Skeletal muscle tissue (tissue), 4 donors: ENCODE measurements around the gene FSTL3. TPM values are rescaled to one million over a fixed set of nuclear protein-coding genes. Genes with fewer than 3 reads are reported as not detected.

Experiments
- H3K27ac ChIP-seq: one replicate; pipeline ENCODE4 v1.7.0; 2013; ENCODE audit warnings: mild to moderate bottlenecking, low read depth, low read length, inconsistent platforms
- H3K27me3 ChIP-seq, 3 donors: one replicate each; pipeline ENCODE4 v1.7.0; 2013; ENCODE audit warnings: low read length in 3 of 3; ENCODE audit not compliant: control insufficient read depth in 3 of 3, insufficient read depth in 3 of 3
- H3K36me3 ChIP-seq, 3 donors: one replicate each; pipeline ENCODE4 v1.7.0; 2013; ENCODE audit warnings: low read length in 3 of 3; ENCODE audit not compliant: control insufficient read depth in 3 of 3, insufficient read depth in 3 of 3
- H3K4me1 ChIP-seq, 3 donors: one replicate each; pipeline ENCODE4 v1.7.0; 2013; ENCODE audit warnings: low read length in 3 of 3, mild to moderate bottlenecking in 3 of 3; ENCODE audit not compliant: control insufficient read depth in 3 of 3, insufficient read depth in 3 of 3
- H3K4me3 ChIP-seq, 3 donors: one replicate each; pipeline ENCODE4 v1.7.0; 2013; ENCODE audit warnings: low read length in 3 of 3
- H3K9ac ChIP-seq, 3 donors: one replicate each; pipeline ENCODE4 v1.7.0; 2013; ENCODE audit warnings: low read length in 3 of 3, mild to moderate bottlenecking in 3 of 3, moderate library complexity in 2 of 3, low read depth in 1 of 3
- H3K9me3 ChIP-seq, 3 donors: one replicate each; pipeline ENCODE4 v1.7.0; 2013; ENCODE audit warnings: low read length in 3 of 3; ENCODE audit not compliant: control insufficient read depth in 3 of 3
- total RNA-seq: library from RNA; depleted of rRNA; stranded (reverse); fragments of >200 nt; gene quantifications from one replicate; pipeline ENCODE4 v1.2.3, GENCODE V29; 2014
- donor health status: Osteomylitis.

Gene FSTL3
- total RNA-seq, 1 donor from 2014 or later = 7.3 TPM

- Histone ChIP-seq H3K4me1 (peaks cover 2 to 9% (median 7%) of the 10 kb centered on the region in 3 donors), H3K4me3 (no peak overlapping the region), H3K27me3 (peaks cover 9 to 13% (median 11%) of the 10 kb centered on the region in 3 donors), H3K27ac (no peak overlapping the region), H3K36me3 (no peaks in the 10 kb centered on the region), H3K9ac (no peak overlapping the region), H3K9me3 (no peaks in the 10 kb centered on the region)
Observed at GRCh38 chr19:670609-671075, 5.5 kb upstream of the FSTL3 start.

DNA sequence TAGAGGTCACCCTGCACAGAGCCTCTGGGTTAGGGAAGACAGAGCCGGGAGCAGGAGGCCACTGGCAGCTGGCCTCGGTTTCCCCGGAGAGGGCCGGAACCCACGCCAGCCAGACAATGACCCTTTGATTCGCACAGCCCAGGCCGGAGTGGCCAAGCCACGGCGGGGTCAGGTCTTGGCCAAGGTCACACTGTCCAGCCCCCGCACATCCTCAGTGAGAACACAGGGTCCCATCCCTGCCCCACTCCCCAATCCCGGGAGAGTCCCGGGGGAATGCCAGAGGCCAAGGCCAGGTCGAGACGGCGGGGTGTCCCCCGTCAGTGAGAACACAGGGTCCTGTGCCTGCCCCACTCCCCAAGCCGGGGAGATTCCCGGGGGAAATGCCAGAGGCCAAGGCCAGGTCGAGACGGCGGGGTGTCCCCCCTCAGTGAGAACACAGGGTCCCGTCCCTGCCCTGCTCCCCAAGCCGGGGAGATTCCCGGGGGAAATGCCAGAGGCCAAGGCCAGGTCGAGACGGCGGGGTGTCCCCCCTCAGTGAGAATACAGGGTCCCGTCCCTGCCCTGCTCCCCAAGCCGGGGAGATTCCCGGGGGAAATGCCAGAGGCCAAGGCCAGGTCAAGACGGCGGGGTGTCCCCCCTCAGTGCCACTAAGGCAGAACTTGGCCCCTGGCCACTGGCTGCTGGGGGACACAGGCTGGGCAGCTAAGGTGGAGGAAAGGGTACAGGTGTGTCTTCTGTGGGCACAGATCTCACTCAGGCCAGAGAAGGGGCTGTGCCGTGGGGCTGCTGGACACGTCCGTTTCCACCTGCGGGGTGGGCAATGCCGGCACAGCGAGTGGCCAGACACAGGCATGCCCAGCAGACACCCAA is 1.7 kb upstream of the FSTL3 start:
- H3K27me3 ChIP-seq = peaks cover 16 to 20% (median 16%) of the 10 kb centered on the region in 3 donors
- H3K9ac ChIP-seq = no peak overlapping the region
- no peaks in the 10 kb centered on the region for H3K36me3 ChIP-seq
- peak overlapping the region; percentile 40 for H3K27ac ChIP-seq
- H3K4me3 ChIP-seq = no peak overlapping the region
- no peaks in the 10 kb centered on the region for H3K9me3 ChIP-seq
- peaks cover 22 to 28% (median 25%) of the 10 kb centered on the region in 3 donors for H3K4me1 ChIP-seq

- peaks cover 16 to 20% (median 16%) of the 10 kb centered on the region in 3 donors for H3K27me3 ChIP-seq
- H3K4me1 ChIP-seq = peaks cover 22 to 29% (median 29%) of the 10 kb centered on the region in 3 donors
- H3K9me3 ChIP-seq = no peaks in the 10 kb centered on the region
- peak overlapping the region in 1 of 3 donors; percentile 30 for H3K4me3 ChIP-seq
- H3K9ac ChIP-seq = peak overlapping the region in 2 of 3 donors; percentile 40 to 48
- peak overlapping the region; percentile 66 for H3K27ac ChIP-seq
- no peaks in the 10 kb centered on the region for H3K36me3 ChIP-seq
Observed at GRCh38 chr19:676007-676338, 219 bp upstream of the FSTL3 start.

GRCh38 chr19:677201-677600 is 1.0 kb downstream of the FSTL3 start:
- Histone ChIP-seq H3K36me3 (no peaks in the 10 kb centered on the region), H3K27me3 (peaks cover 16 to 20% (median 16%) of the 10 kb centered on the region in 3 donors), H3K9me3 (no peaks in the 10 kb centered on the region), H3K9ac (no peak overlapping the region), H3K4me3 (peak overlapping the region in 1 of 3 donors; percentile 67), H3K4me1 (peaks cover 22 to 29% (median 29%) of the 10 kb centered on the region in 3 donors), H3K27ac (peak overlapping the region; percentile 61)

DNA sequence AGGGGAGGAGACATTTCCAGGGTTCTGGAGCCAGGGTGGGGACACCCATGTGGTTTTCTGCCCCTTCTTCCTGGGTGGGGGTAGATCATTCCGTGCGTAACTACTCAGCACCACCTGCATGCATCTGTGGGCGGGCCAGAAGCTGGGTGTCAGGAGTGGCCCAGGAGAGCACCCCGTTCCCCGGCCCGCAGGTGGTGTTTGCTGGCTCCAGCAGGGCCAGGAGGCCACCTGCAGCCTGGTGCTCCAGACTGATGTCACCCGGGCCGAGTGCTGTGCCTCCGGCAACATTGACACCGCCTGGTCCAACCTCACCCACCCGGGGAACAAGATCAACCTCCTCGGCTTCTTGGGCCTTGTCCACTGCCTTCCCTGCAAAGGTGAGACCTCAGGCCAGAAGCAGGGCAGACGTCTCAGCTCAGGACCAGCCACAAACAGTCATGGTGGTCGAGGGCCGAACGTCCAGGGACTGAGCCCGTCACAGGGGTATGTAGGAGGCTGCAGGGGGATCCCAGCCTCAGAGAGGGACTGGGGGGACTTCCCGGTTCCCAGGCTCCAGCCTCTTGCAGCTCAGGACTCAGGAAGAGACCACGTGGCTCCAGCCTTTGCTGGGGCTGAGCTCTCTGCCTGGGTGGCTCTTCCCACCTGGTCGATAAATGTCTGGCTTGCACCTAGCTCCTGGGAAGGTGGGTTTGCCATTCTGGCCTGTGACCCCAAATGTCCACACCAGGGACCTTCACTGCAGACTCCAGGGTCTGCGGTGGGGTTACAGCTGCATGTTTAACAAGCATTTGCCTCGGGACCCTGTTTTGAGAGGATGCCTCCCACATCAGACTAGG is 1.6 kb downstream of the FSTL3 start:
- peaks cover 16 to 20% (median 16%) of the 10 kb centered on the region in 3 donors for H3K27me3 ChIP-seq
- H3K36me3 ChIP-seq = no peaks in the 10 kb centered on the region
- peak overlapping the region in 2 of 3 donors; percentile 14 to 30 for H3K4me3 ChIP-seq
- H3K4me1 ChIP-seq = peaks cover 22 to 29% (median 29%) of the 10 kb centered on the region in 3 donors
- no peaks in the 10 kb centered on the region for H3K9me3 ChIP-seq
- H3K27ac ChIP-seq = peak overlapping the region; percentile 61
- H3K9ac ChIP-seq = peak overlapping the region in 2 of 3 donors; percentile 21 to 25

- Histone ChIP-seq H3K4me1 (peaks cover 22 to 29% (median 29%) of the 10 kb centered on the region in 3 donors), H3K27me3 (peaks cover 13 to 20% (median 16%) of the 10 kb centered on the region in 3 donors), H3K27ac (peak overlapping the region; percentile 61), H3K9ac (peak overlapping the region in 1 of 3 donors; percentile 62), H3K9me3 (no peaks in the 10 kb centered on the region), H3K4me3 (peak overlapping the region in 1 of 3 donors; percentile 68), H3K36me3 (no peaks in the 10 kb centered on the region)
Observed at GRCh38 chr19:678791-679388, 2.7 kb downstream of the FSTL3 start.

- Histone ChIP-seq H3K4me3 (peak overlapping the region in 2 of 3 donors; percentile 68 to 78), H3K9ac (peak overlapping the region; percentile 70 to 86 (median 70)), H3K9me3 (no peaks in the 10 kb centered on the region), H3K27ac (peak overlapping the region; percentile 69), H3K4me1 (peaks cover 17 to 29% (median 29%) of the 10 kb centered on the region in 3 donors), H3K27me3 (peaks cover 10 to 17% (median 16%) of the 10 kb centered on the region in 3 donors), H3K36me3 (no peaks in the 10 kb centered on the region)
Observed at GRCh38 chr19:679418-680286, 3.5 kb downstream of the FSTL3 start.

DNA sequence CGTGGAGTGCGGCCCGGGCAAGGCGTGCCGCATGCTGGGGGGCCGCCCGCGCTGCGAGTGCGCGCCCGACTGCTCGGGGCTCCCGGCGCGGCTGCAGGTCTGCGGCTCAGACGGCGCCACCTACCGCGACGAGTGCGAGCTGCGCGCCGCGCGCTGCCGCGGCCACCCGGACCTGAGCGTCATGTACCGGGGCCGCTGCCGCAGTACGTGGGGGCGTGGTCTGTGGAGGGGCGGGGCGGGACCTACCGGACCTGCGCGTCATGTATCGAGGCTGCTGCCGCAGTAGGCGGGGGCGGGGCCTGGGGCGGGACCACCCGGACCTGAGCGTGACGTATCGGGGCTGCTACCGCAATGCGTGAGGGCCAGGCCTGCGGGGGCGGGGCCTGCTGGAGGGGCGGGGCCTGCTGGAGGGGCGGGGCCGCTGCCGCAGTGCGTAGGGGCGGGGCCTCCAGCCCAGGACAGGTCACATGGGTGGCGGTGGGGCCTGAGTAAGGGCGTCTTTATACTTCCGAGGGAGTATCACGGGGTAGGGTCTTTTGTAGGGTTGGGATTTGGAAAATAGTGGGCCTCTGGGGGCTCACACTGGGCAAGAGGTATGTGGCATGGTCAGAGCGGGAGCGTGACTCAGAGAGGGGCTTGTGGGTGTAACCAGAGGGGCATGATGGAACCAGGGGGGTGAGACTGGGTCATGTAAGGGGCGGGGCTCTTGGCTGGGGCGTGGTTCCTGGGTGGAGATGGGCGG is 4.3 kb downstream of the FSTL3 start:
- Histone ChIP-seq H3K4me1 (peaks cover 13 to 28% (median 24%) of the 10 kb centered on the region in 3 donors), H3K27me3 (peaks cover 5 to 9% (median 9%) of the 10 kb centered on the region in 3 donors)

More for the DNA sequence above, 4.3 kb downstream of the FSTL3 start:
- peak overlapping the region; percentile 70 to 86 (median 70) for H3K9ac ChIP-seq
- H3K36me3 ChIP-seq = no peaks in the 10 kb centered on the region
- no peaks in the 10 kb centered on the region for H3K9me3 ChIP-seq
- H3K4me3 ChIP-seq = peak overlapping the region; percentile 68 to 78 (median 70)
- peak overlapping the region; percentile 78 for H3K27ac ChIP-seq
